H54 (cell line): Measurements from ENCODE around the gene RSRP1.
"Not testable (repeated sequence)": the region's sequence is repeated elsewhere in the genome, so short reads cannot be mapped to it uniquely, and the experiment has no call there.

Experiments
- DNase-seq: peaks from one replicate; pipeline ENCODE4 v3.0.0; 2011; ENCODE audit warnings: low spot score, mixed read lengths; ENCODE audit not compliant: insufficient read length
- FAIRE-seq: peaks from 3 replicates; lab custom pipeline; 2011; peaks lifted over from hg19 to GRCh38; lab: Jason Lieb, UNC
- POLR2A ChIP-seq: IDR thresholded peaks from 2 replicates; pipeline ENCODE4 v1.6.1; 2011; ENCODE audit warnings: low read depth, mild to moderate bottlenecking, low read length

The RSRP1 gene

GRCh38 chr1:25260336-25260735 lies 13.1 kb upstream of the RSRP1 start:
- FAIRE-seq, DNase-seq: not testable (repeated sequence)

- DNase-seq: not testable (repeated sequence)
- FAIRE-seq: peak; percentile 97
Measured at GRCh38 chr1:25259813-25260212, 12.6 kb upstream of the RSRP1 start.

GRCh38 chr1:25257196-25257595 lies 9.9 kb upstream of the RSRP1 start:
- TF ChIP-seq POLR2A: no peak
- DNase-seq (no peak), FAIRE-seq (no peak)

- FAIRE-seq (no peak), DNase-seq (no peak)
- no peak for TF ChIP-seq POLR2A
Measured at GRCh38 chr1:25256578-25256965, 9.3 kb upstream of the RSRP1 start.

- TF ChIP-seq POLR2A: no peak
- DNase-seq: no peak
- no peak for FAIRE-seq
Measured at GRCh38 chr1:25255706-25256577, 8.7 kb upstream of the RSRP1 start.

- DNase-seq (no peak), FAIRE-seq (no peak)
- no peak for TF ChIP-seq POLR2A
Measured at GRCh38 chr1:25253911-25254310, 6.7 kb upstream of the RSRP1 start.

- DNase-seq (no peak), FAIRE-seq (no peak)
- no peak; the same call in 1 of the 2 replicates for TF ChIP-seq POLR2A
Measured at GRCh38 chr1:25247829-25248754, 838 bp upstream of the RSRP1 start.

GRCh38 chr1:25246600-25247023 lies 642 bp downstream of the RSRP1 start:
- FAIRE-seq (no peak), DNase-seq (no peak)
- no peak for TF ChIP-seq POLR2A

- FAIRE-seq: no peak
- no peak for DNase-seq
- TF ChIP-seq POLR2A: no peak
Measured at GRCh38 chr1:25245809-25246599, 1.2 kb downstream of the RSRP1 start.

GRCh38 chr1:25245393-25245792 lies 1.9 kb downstream of the RSRP1 start:
- DNase-seq (no peak), FAIRE-seq (no peak)
- TF ChIP-seq POLR2A: no peak

- TF ChIP-seq POLR2A: no peak
- FAIRE-seq: no peak
- no peak for DNase-seq
Measured at GRCh38 chr1:25243907-25244306, 3.3 kb downstream of the RSRP1 start.

- TF ChIP-seq POLR2A: no peak
- peak; percentile 28 for DNase-seq
- peak; percentile 82 for FAIRE-seq
Measured at GRCh38 chr1:25239681-25240541, 7.3 kb downstream of the RSRP1 start.

GRCh38 chr1:25238046-25238445 lies 9.2 kb downstream of the RSRP1 start:
- FAIRE-seq: no peak
- DNase-seq: no peak
- TF ChIP-seq POLR2A: no peak

- not testable (repeated sequence) for DNase-seq, FAIRE-seq
Measured at GRCh38 chr1:25236261-25236660, 11.0 kb downstream of the RSRP1 start.

GRCh38 chr1:25235411-25235810 lies 11.8 kb downstream of the RSRP1 start:
- not testable (repeated sequence) for FAIRE-seq

More at GRCh38 chr1:25235411-25235810, 11.8 kb downstream of the RSRP1 start:
- DNase-seq: not testable (repeated sequence)
